Neural crest cell (in vitro differentiated cells): Measurements from ENCODE around the gene ADK. TPM values are rescaled to one million over a fixed set of nuclear protein-coding genes. Genes with fewer than 3 reads are reported as not detected.

Source experiments
- DNase-seq: peaks from one replicate; pipeline ENCODE4 v3.0.0; 2021; ENCODE audit warnings: low read depth, mixed read lengths, low spot score
- H3K27ac Mint-ChIP-seq: one replicate; pipeline ENCODE4 v1.8.0; 2021; ENCODE audit warnings: mild to moderate bottlenecking, mixed read lengths; ENCODE audit not compliant: unreplicated experiment
- H3K27me3 Mint-ChIP-seq: 2 replicates; pipeline ENCODE4 v1.8.0; 2021; ENCODE audit warnings: low read depth, mild to moderate bottlenecking, mixed read lengths
- H3K36me3 Mint-ChIP-seq: 2 replicates; pipeline ENCODE4 v1.8.0; 2021; ENCODE audit warnings: low read depth, mild to moderate bottlenecking, mixed read lengths
- H3K4me1 Mint-ChIP-seq: 2 replicates; pipeline ENCODE4 v1.8.0; 2021; ENCODE audit warnings: mixed read lengths
- H3K4me3 Mint-ChIP-seq: one replicate; pipeline ENCODE4 v1.8.0; 2021; ENCODE audit warnings: mild to moderate bottlenecking, mixed read lengths
- H3K9me3 Mint-ChIP-seq: 2 replicates; pipeline ENCODE4 v1.8.0; 2021; ENCODE audit warnings: mixed read lengths
- total RNA-seq: library from RNA; stranded (reverse); gene quantifications from 2 replicates; pipeline ENCODE4 v1.2.1, GENCODE V29; 2021
- TF ChIP-seq, protein P1 (sequence below): fragments of 200-600 bp; sonication (generic); conservative IDR thresholded peaks from 2 replicates; pipeline ENCODE4 v1.5.0; 2021; ENCODE audit warnings: antibody characterized with exemption, mild to moderate bottlenecking

The ADK gene
- total RNA-seq, 1 donor from 2014 or later, result 35.6 TPM

- Mint-ChIP-seq H3K4me3 (no peak overlapping the region), H3K27me3 (no peaks in the 10 kb centered on the region), H3K9me3 (peaks cover 16% of the 10 kb centered on the region), H3K27ac (no peak overlapping the region), H3K4me1 (no peaks in the 10 kb centered on the region), H3K36me3 (peaks cover 18% of the 10 kb centered on the region)
- TF ChIP-seq, protein P1, sequence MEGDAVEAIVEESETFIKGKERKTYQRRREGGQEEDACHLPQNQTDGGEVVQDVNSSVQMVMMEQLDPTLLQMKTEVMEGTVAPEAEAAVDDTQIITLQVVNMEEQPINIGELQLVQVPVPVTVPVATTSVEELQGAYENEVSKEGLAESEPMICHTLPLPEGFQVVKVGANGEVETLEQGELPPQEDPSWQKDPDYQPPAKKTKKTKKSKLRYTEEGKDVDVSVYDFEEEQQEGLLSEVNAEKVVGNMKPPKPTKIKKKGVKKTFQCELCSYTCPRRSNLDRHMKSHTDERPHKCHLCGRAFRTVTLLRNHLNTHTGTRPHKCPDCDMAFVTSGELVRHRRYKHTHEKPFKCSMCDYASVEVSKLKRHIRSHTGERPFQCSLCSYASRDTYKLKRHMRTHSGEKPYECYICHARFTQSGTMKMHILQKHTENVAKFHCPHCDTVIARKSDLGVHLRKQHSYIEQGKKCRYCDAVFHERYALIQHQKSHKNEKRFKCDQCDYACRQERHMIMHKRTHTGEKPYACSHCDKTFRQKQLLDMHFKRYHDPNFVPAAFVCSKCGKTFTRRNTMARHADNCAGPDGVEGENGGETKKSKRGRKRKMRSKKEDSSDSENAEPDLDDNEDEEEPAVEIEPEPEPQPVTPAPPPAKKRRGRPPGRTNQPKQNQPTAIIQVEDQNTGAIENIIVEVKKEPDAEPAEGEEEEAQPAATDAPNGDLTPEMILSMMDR, result no peak
- no peak for DNase-seq
Observed at GRCh38 chr10:74500816-74501215, 349.8 kb downstream of the ADK start.

DNA sequence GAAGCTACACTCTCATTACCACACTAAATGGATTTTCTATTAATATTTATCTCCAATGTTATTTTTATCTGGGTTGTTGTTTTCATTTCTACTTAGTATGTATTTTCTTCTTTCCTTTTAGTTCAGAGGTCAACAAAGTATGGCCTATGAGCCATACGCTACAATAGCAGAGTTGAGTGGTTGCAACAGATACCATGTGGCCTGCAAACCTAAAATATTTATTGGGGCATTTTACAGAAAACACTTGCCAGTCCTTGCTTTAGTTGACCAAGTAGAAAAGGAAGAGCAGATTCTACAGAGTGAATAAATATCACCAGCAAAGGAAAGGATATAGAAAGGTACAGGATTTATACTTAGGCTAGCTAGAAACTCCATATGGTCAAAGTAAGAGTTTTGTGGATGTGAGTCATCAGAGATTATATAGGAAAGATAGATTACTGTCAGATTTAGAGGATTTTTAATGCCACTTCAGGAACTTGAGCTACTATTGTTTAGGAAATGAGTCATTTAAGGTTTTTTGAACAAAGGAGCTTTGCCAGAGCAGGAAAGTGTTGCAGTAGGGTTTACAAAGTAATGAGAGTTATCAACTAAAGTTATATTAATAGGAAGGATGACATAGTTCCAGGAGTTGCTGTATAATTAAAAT, 352.1 kb downstream of the ADK start:
- no peaks in the 10 kb centered on the region for H3K4me1 Mint-ChIP-seq
- DNase-seq, result no peak
- no peaks in the 10 kb centered on the region for H3K27me3 Mint-ChIP-seq
- H3K27ac Mint-ChIP-seq, result no peak overlapping the region
- H3K36me3 Mint-ChIP-seq, result peaks cover 22% of the 10 kb centered on the region
- TF ChIP-seq, protein P1, result no peak
- peaks cover 11% of the 10 kb centered on the region for H3K9me3 Mint-ChIP-seq
- H3K4me3 Mint-ChIP-seq, result no peak overlapping the region

DNA sequence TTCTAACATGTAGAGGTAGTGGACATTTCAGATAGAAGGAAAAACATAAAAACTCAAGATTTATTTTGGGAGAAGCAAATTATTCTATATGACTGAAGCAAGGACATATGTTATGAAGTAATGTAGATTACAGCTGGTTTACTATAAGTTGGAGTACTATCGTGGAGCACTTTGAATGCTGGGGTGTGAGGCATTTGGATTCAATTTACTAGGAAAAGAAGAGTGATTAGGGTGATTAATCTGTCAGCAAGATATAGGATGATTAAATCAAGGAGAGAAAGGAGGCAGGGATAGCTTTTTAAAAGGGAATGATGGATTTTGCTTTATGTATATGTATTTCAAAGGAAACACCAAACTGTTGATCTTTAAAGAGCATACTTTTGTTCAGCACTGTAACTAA, 356.9 kb downstream of the ADK start:
- DNase-seq, result no peak
- H3K4me3 Mint-ChIP-seq, result no peak overlapping the region
- H3K4me1 Mint-ChIP-seq, result no peaks in the 10 kb centered on the region
- no peaks in the 10 kb centered on the region for H3K27me3 Mint-ChIP-seq
- TF ChIP-seq, protein P1, result no peak
- H3K27ac Mint-ChIP-seq, result no peak overlapping the region
- peaks cover 23% of the 10 kb centered on the region for H3K9me3 Mint-ChIP-seq
- peaks cover 40% of the 10 kb centered on the region for H3K36me3 Mint-ChIP-seq

GRCh38 chr10:74510594-74510993, 359.6 kb downstream of the ADK start:
- H3K4me1 Mint-ChIP-seq, result no peaks in the 10 kb centered on the region
- no peak overlapping the region for H3K27ac Mint-ChIP-seq
- no peak overlapping the region for H3K4me3 Mint-ChIP-seq
- peaks cover 33% of the 10 kb centered on the region for H3K9me3 Mint-ChIP-seq
- TF ChIP-seq, protein P1, result no peak
- H3K27me3 Mint-ChIP-seq, result no peaks in the 10 kb centered on the region
- no peak for DNase-seq
- H3K36me3 Mint-ChIP-seq, result peaks cover 52% of the 10 kb centered on the region

- H3K9me3 Mint-ChIP-seq, result peaks cover 33% of the 10 kb centered on the region
Observed at GRCh38 chr10:74511051-74511450, 360.0 kb downstream of the ADK start.

More at GRCh38 chr10:74511051-74511450, 360.0 kb downstream of the ADK start:
- Mint-ChIP-seq H3K4me1 (no peaks in the 10 kb centered on the region), H3K4me3 (no peak overlapping the region), H3K27ac (no peak overlapping the region), H3K27me3 (no peaks in the 10 kb centered on the region), H3K36me3 (peaks cover 51% of the 10 kb centered on the region)
- DNase-seq, result no peak
- TF ChIP-seq, protein P1, result no peak
